Activated T-cell treated with anti-CD3 and anti-CD28 coated beads, Interleukin-2, amount 50 U/mL, for 48 hours (primary cell): ENCODE results near the gene MAD2L1BP.
A peak's percentile ranks its signal among the peaks of the same experiment; 100 is the strongest.

ENCODE experiments used
- DNase-seq, 2 experiments: peaks; one replicate each; pipeline ENCODE4 v3.0.0-alpha.2; 2020

Gene MAD2L1BP

DNA sequence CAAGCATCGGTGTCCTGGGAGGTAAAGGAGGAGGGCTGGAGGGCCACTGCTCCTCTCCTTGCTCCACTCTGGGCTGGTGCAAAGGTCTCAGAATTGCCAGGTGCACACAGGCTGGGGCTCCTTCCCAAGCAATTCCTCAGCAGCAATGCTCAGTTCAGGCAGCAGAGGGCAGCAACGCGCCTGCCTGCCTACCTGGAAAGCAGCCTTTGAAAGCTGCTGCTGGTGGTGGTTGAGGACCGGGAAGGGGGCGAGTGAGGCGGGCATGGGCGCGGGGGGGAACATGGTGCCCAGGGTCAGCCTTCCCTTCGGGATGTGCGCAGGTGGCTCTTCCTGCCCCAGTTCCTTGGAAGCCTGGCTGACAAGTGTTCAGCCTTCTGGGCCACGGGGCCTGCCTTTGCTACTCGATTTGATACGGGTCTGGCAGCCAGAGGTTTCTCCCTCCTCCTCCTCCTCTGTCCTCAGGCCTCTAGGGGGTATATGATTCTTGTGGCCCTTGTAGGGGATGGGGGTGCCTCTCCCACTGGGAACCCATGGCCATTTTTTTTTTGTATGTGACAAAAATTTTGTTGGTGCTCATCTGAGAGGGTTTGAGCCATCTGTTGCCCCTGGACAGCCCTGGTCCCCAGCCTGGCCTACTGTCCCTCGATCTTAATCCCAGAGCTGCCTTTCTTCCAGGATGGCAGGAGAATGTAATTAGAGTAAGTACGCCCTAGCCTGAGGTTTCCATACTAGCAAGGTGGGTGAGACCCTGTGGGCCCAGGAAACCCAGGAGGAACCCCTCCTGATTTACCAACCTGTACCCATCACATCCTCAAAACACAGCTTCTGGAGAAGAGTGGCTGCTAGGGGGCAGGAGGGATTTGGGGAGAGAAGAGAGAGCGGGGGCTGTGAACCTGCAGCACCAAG is 31.9 kb downstream of the MAD2L1BP start:
- DNase-seq: peak; percentile 80 to 87

- DNase-seq: peak; percentile 74 to 79
Observed at GRCh38 chr6:43668151-43669028, 32.8 kb downstream of the MAD2L1BP start.

GRCh38 chr6:43669050-43669921 is 33.6 kb downstream of the MAD2L1BP start:
- no peak for DNase-seq

DNA sequence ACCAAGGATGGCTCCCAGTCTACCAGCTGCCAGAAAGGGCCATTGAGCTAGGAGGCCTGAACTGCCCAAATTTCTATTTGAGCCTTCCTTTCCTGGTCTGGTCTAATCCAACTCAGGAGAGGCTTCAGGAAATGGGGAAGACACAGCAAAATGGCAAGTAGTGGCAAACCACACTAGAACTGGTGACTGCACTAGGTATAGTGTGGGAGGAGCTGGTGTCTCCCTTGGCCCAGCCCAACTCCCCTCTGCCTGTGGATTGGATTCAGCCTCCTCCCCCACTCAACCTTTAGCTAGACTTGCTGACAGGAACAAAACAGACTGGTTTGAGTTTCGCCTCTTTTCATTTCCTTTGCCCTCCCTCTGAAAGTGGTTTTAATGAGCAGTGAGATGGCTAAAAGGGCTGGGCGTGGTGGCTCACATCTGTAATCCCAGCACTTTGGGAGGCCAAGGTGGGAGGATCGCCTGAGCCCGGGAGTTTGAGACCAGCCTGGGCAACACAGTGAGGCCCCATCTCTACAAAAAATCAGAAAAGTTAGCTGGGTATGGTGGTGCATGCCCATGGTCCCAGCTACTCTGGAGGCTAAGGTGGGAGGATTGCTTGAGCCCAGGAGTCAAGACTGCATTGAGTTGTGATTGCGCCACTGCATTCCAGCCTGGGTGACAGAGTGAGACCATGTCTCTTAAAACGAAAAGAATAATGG is 34.4 kb downstream of the MAD2L1BP start:
- peak; percentile 41 to 49 for DNase-seq

- DNase-seq: no peak
Observed at GRCh38 chr6:43670623-43670986, 35.0 kb downstream of the MAD2L1BP start.

DNA sequence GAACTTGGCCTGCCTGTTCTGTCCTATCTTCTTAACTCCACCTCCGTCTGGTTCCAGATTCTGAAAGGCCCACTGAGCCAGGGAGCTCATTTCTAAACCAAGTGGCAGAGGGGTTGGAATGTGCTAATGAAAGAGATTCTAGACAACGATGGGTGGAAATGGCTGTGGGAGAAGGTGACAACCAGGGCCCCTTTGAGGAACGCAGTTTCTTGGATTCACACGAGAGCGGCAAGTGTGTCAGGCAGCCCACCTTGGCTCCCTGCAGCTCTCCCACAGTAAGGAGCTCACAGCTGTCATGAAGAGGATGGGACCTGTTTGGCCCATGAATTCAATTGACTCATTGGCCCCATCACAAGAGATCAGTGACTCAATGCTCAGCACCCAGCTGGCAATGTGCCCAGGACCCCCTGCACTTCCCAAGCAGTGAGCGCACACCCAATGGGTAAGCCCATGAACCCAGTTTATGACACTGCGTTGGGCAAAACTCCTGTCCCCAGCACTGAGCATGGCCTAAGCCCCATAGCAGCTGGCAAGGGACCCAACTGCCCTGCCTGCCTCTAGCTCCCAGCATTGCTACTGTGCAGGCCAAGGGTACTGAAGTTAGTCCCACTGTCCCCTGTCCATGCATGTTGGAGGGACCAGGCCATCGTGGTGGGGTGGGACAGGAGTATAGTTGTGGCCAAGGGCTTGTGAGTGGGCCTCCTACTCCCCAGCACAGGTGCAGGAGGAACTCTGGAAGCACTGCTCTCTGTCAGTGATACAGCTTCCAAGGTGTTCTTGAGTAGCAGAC is 35.6 kb downstream of the MAD2L1BP start:
- DNase-seq: no peak

DNA sequence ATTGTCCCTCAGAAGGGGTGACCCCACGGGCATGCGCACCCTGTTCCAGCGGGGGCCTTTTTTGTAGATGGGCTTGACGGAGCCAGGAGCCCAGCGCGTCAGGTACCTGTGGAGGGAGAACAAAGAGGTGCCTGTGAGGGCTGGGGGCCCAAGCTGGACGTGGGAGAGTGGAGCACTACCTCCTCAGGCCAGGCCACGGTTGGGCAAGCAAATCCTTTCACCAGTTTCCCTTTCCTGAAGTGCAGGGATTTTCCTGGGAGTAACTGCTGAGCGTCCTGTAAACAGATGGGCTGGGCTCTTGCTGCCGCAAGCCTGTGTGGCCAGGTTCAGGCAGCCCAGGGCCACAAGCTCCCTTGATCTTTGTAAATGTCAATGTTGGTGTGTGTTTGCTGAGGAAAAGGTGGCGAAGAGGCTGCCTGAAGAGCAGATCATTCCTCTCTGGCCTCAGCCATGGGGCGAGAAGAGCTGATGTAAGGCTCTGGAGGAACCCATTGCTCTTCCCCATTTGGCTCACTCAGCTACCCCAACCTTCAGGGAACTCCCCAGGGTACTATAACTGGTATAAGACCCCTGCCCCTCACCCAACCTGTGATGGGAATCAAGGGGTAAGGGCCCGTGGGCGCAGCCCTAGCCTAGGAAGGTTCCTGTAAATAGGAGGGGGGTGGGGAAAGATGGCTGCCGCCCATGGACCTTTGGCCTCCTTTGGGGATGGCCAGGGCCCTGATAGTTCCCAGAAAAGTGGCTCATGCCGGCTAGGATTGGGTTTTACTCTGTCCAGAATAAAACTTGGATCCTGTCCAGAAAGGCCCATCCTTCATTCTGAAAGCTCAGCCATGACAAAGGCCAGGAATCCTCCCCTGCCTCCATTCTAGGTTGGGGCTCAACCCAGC is 36.4 kb downstream of the MAD2L1BP start:
- DNase-seq: no peak

DNA sequence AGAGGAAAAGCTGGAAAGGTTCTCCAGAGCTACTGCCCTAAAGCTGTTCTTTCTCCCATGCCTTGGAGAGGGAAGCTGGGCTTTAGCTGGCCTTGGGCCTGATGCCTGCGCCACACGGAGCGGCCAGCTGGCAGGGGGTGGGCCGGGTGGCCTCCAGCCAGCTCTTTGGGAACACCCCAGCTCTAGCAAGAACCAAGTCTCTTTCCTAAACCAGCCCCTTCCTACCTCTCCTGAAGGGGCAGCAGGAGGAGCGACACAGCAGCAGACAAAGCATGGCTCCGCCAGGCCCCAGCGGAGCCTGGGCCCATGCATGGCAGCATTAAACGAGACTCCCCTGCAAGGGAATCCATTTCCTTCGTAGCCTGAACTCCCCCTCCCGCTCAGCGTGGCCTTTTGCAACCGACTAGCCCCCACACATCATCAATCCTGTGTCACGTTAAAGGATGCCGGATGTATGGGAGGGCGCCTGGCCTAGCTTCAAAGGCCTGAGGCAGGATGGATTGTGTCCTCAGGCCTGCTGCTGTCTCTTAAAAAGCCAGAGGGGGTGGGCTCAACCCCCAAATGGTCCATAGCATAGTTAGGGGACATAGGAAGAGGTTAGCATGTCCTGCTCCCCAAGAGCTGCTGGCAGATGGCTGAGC is 37.9 kb downstream of the MAD2L1BP start:
- no peak for DNase-seq

- DNase-seq: no peak
Observed at GRCh38 chr6:43674291-43674690, 38.7 kb downstream of the MAD2L1BP start.

- no peak for DNase-seq
Observed at GRCh38 chr6:43674921-43675320, 39.3 kb downstream of the MAD2L1BP start.

GRCh38 chr6:43676962-43677606 is 41.4 kb downstream of the MAD2L1BP start:
- DNase-seq: no peak

- no peak for DNase-seq
Observed at GRCh38 chr6:43677759-43678158, 42.1 kb downstream of the MAD2L1BP start.

DNA sequence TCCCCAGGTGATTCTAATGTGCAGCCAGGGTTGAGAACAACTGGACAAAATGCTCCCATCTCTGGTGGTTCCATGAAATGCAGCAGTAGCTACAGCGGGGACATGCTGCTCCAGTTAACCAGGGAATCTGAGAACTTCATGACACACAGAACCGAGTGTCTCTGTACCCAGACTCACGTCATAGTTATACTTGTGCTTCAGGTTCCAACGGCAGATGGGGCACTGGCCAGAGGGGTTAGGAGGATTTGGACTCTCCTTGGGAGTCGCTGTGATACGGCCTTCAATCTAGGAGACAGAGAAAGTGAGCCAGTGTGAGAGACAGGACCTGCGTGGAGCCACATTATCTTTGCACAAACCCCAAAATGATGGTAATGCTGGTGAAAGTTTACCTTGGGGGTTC is 42.7 kb downstream of the MAD2L1BP start:
- DNase-seq: no peak

- no peak for DNase-seq
Observed at GRCh38 chr6:43679057-43679456, 43.4 kb downstream of the MAD2L1BP start.

DNA sequence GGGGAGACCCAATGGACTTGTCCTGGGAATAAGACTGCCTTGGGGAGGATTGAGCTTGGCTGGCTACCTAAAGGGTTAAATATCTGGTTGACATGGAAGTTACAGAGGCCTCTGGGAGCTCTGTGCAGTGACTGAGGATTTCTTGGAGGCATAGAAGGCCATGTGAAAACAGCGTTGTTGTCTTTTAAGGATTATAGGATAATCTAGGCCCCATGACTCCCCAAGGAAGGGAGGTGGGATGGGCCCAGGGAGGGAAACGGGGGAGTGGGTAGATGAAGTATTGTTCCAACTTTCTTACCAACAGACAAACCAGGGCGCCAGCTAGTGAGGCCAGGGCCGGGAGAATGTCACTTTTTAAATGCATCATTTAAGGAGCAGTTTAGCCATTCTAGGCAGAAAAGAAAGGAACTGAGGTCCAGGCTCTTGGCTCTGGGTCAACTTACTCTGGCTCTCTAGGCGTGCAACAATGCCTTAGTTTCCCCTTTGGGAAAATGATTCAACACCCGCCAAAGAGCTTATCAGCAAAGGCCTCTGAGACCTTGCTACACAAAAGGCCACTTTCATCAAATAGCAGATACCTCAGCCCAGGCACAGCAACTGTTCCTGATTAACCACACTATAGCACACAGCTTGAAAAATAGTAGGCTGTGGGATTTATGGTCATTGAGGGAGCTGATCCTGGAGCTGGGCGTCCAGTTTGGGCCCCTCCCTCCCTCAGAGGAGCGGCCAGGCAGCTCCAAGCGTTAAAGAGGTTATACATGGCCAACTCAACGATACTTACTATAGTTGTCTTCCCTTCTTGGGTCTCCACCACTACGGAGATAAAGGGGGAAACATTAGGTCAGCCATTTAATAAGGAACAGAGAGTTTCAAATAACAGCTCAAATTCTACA is 44.9 kb downstream of the MAD2L1BP start:
- no peak for DNase-seq

- no peak for DNase-seq
Observed at GRCh38 chr6:43681303-43681702, 45.7 kb downstream of the MAD2L1BP start.

DNA sequence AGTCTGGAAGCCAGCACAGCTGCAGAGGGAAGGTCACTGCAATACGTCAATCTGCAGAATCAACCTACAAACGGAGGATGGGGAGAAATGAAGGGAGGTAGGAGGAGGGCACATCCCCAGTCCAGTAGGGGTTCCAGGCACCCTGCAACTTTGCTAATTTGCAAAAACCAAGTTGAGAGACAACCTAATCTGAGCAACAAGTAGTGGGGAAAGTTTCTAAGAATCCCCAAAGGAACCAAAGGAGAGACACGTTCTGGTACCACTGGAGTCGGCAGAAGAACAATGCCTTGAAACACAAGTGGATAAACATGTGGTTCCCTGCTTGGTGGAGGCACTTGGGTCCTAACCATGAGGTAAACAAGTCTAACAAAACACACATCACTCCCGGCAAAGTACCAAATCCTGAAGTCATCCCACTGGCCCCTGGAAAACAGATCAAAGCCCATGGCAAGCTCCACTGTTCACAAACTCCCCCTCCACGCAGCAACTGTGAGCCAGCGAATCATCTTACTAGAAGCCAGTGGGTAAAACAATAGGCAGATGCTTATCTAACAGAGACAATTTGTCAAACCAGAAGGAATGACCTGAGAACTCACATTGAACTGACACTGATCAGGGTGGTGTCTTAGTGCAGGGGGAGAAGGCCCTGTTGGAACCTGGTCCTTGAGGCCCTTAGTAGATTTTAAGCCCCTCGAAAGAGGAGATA is 47.2 kb downstream of the MAD2L1BP start:
- DNase-seq: no peak
